ENCODE results near the gene TEX26. TPM values are rescaled to one million over a fixed set of nuclear protein-coding genes. Genes with fewer than 3 reads are reported as not detected.

The TEX26 gene
- total RNA-seq (under 1 TPM in 1 of 9 donors, not detected in 8; 0.70 TPM), polyA plus RNA-seq (1 to 10 TPM in 1 of 3 donors, under 1 TPM in 2; 0.10 to 1.1 (median 0.32) TPM)
- long read RNA-seq, donor 1 = 0 reads
- long read RNA-seq, donor 2 = 0 reads
- long read RNA-seq, donor 3 = 0 reads
- long read RNA-seq, donor 4, partial matches to known transcripts = 0 of 1 reads
- long read RNA-seq, donor 4, other reads (novel, unspliced or antisense) = 1 of 1 reads
- long read RNA-seq, donor 5 = 0 reads
- long read RNA-seq, donor 6 = 0 reads
- long read RNA-seq, donor 7 = 0 reads
- long read RNA-seq, donor 8 = 0 reads
- long read RNA-seq, donor 9 = 0 reads
- long read RNA-seq, donor 10 = 0 reads

DNA sequence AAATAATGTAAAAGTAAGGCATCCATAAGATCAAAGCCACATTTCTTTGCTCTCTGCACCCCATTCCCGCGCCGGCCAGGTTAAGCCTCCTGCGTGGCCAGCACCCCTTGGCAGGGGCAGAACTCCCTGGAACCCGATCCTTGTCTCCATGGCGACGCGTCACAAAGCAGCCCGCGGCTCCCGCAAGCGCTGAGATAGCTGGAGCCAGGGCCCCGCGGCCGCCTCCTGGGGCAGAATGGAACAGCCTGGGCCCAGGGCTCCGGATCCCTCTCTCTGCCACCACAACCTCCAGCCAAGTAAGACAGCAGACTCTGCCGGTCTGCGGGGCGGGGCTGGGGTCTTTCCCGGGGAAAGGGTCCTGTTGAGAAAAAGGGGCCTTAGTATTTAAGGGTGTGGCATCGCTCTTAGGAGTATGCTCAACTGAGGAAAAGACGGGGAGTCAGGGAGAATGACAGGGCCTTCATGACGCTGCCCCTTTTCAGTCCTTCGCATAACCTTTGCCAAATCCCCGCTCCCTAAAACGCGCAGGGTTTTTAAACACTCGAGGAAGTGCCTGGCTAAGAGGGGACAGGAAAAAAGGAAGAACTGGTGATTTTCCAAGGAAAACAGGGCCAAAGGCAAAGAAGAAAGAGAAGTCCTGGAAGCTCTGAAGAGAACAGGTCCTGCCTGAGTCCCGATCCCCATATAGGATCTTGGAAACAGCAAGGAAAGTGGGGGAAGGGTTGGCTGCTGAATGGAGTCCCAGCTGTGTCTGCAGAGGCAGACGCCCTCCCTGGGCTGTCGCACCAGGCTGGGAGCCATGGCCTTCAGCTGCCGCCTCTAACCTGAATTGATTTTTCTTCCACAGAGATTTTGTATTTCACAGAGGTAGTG lies at the start of gene TEX26:
TSS of gene TEX26 (plus strand) at position 176 of the 873 bp plus-strand sequence. CDS start at position 236, 60 bp downstream.
- DNase-seq = no peak

DNA sequence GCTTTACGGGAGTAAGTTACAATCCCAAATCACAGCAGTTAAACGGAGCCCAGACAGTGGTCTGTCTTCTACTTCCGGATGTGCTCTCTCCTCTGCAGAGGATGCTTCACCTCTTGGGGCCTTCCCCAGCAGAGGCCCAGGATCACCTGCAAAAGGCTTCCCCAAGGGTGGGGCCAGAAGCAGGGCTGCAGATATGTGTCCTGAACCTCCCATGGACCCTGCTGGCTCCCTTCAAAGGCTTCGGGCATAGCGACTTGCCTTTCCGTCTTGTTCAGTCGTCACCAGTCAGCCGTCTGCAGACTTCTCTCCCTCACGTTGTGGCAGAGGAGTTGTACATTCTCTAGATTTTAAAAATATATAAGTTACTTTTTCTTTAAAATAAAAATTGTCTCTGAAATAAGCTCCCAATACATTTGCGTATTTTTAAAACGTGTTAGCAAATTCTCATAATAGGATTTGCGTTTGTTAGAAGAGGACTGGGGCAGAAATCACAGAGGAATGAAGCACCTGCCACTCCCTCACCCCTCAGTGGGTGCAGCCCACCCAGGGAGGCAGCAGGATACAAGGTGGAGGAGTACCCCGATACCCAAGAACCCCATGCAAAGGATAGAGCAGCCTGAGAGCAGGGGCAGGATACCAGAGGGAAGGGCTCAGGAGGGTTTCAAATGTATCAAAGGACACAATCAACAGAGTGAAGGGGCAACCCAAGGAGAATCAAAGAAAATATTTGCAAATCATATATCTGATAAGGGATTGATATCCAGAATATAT lies 49.3 kb upstream of the TEX26 start:
- Histone ChIP-seq H3K4me3 (no peak overlapping the region), H3K36me3 (replicated peaks in 1 of 2) (no peaks in the 10 kb centered on the region), H3K4me1 (replicated peaks in 1 of 2) (peaks cover 14 to 28% of the 10 kb centered on the region in 2 donors), H3K27ac (no peak overlapping the region), H3K9me3 (replicated peaks in 1 of 3) (no peaks in the 10 kb centered on the region), H3K27me3 (no peaks in the 10 kb centered on the region)
- DNase-seq = no peak
- TF ChIP-seq POLR2A (IDR thresholded peaks at IDR 0.05) (no peak), CTCF (IDR thresholded peaks at IDR 0.05) (no peak)
- intact Hi-C loops (cut with DNase I) = no loop called here
- WGBS, 4 donors = 76 to 85% (median 82%) methylated on average over 13 of the region's 13 CpGs

More for the DNA sequence above, at the start of gene TEX26:
- intact Hi-C loops (cut with DNase I) = no loop called here
- Histone ChIP-seq H3K27me3 (no peaks in the 10 kb centered on the region), H3K9me3 (replicated peaks in 1 of 3) (no peaks in the 10 kb centered on the region), H3K4me1 (replicated peaks in 1 of 2) (no peaks in the 10 kb centered on the region), H3K27ac (no peak within 1 kb of the TSS), H3K36me3 (replicated peaks in 1 of 2) (no peaks in the 10 kb centered on the region), H3K4me3 (no peak within 1 kb of the TSS)
- TF ChIP-seq POLR2A (IDR thresholded peaks at IDR 0.05) (no peak), CTCF (IDR thresholded peaks at IDR 0.05) (no peak)
- WGBS, 4 donors = 40 to 56% (median 52%) methylated on average over 30 to 32 of the region's 32 CpGs

DNA sequence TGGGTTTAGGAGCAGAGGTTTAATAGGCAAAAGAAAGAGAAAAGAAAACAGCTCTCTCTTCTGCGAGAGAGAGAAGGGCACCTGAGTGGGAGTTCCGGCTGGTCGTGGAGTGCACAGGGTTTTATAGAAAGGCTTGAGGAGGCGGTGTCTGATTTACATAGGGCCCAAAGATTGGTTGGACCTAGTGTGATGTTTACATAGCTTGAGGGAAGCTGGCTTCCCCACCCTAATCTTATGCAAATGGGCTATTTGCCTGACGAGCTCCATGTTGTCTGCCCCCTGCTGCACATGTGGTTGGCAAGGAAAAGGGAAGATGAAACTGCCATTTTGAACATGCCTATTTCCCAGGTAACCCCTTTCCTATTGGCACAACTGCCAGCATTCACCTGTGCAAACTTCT lies 47.9 kb upstream of the TEX26 start:
- H3K9me3 ChIP-seq (replicated peaks in 1 of 3) = no peaks in the 10 kb centered on the region
- DNase-seq = no peak
- no peak for TF ChIP-seq POLR2A (IDR thresholded peaks at IDR 0.05)
- no peak for TF ChIP-seq CTCF (IDR thresholded peaks at IDR 0.05)
- no peaks in the 10 kb centered on the region for H3K27me3 ChIP-seq
- intact Hi-C loops (cut with DNase I) = no loop called here
- 85 to 95% (median 90%) methylated on average over 5 of the region's 5 CpGs for WGBS, 4 donors
- peaks cover 14 to 28% of the 10 kb centered on the region in 2 donors for H3K4me1 ChIP-seq (replicated peaks in 1 of 2)
- H3K27ac ChIP-seq = no peak overlapping the region
- H3K36me3 ChIP-seq (replicated peaks in 1 of 2) = no peaks in the 10 kb centered on the region
- no peak overlapping the region for H3K4me3 ChIP-seq

Data from adrenal gland (tissue), 19 donors.